HEK293 (cell line): Measurements from ENCODE around the gene ST6GALNAC6.

ENCODE experiments used
- CTCF ChIA-PET: fragments of 350-600 bp; formaldehyde crosslinking; extraction: SDS; loops from one replicate; lab custom pipeline; 2021; ENCODE audit warnings: antibody characterized with exemption; lab: Yijun Ruan, JAX
- POLR2A ChIA-PET: fragments of 300-600 bp; formaldehyde crosslinking; extraction: SDS; loops from one replicate; lab custom pipeline; 2020; ENCODE audit warnings: antibody characterized with exemption, inconsistent platforms; lab: Yijun Ruan, JAX
- H3K27ac ChIP-seq: fragments of 200-500 bp; sonication (Bioruptor generic); 2 replicates; pipeline ENCODE4 v1.5.1; 2014; ENCODE audit warnings: low read depth, low read length, control low read depth, inconsistent platforms; ENCODE audit errors: extremely low read depth
- H3K36me3 ChIP-seq, 2 experiments: fragments of 200-500 bp in 1 of 2; sonication (Bioruptor generic) in 1 of 2; 1 replicate in 1 of 2; 2 replicates in 1 of 2; pipeline ENCODE4 v1.5.1; 2014 to 2017; ENCODE audit warnings: inconsistent platforms in 2 of 2, low read length in 2 of 2; ENCODE audit not compliant: control insufficient read depth in 2 of 2, insufficient read depth in 1 of 2
- H3K4me1 ChIP-seq: fragments of 200-500 bp; sonication (Bioruptor generic); 2 replicates; pipeline ENCODE4 v1.5.1; 2014; ENCODE audit warnings: mild to moderate bottlenecking, low read length, inconsistent platforms; ENCODE audit not compliant: control insufficient read depth, insufficient read depth
- H3K4me3 ChIP-seq: 2 replicates; pipeline ENCODE4 v1.5.1; 2011; ENCODE audit warnings: low read depth, mild to moderate bottlenecking, control low read depth, low read length, moderate library complexity
- H3K9me3 ChIP-seq: fragments of 200-500 bp; sonication (Bioruptor generic); 2 replicates; pipeline ENCODE4 v1.5.1; 2014; ENCODE audit warnings: low read depth, low read length, inconsistent platforms; ENCODE audit not compliant: control insufficient read depth, insufficient read depth
- KLF1 ChIP-seq: fragments of 450-650 bp; formaldehyde crosslinking; IDR thresholded peaks from 2 replicates; pipeline ENCODE4 v1.5.1; 2016; ENCODE audit warnings: missing biosample characterization, missing genetic modification characterization
- MEIS1 ChIP-seq: sonication (generic); formaldehyde crosslinking; IDR thresholded peaks from 2 replicates; pipeline ENCODE4 v1.8.1; 2022; ENCODE audit warnings: missing genetic modification reagents, mild to moderate bottlenecking, borderline replicate concordance
- OVOL3 ChIP-seq: fragments of 450-650 bp; formaldehyde crosslinking; IDR thresholded peaks from 2 replicates; pipeline ENCODE4 v1.5.1; 2016; ENCODE audit warnings: missing biosample characterization, missing genetic modification characterization
- PRDM4 ChIP-seq: fragments of 450-650 bp; formaldehyde crosslinking; IDR thresholded peaks from 2 replicates; pipeline ENCODE4 v1.5.1; 2017; ENCODE audit warnings: missing biosample characterization, missing genetic modification characterization
- REPIN1 ChIP-seq: fragments of 450-650 bp; formaldehyde crosslinking; IDR thresholded peaks from 2 replicates; pipeline ENCODE4 v1.5.1; 2017; ENCODE audit warnings: missing biosample characterization, missing genetic modification characterization, low read depth
- ZBTB21 ChIP-seq: fragments of 450-650 bp; formaldehyde crosslinking; IDR thresholded peaks from 2 replicates; pipeline ENCODE4 v1.5.1; 2017; ENCODE audit warnings: missing biosample characterization, missing genetic modification characterization
- ZBTB48 ChIP-seq: fragments of 450-650 bp; formaldehyde crosslinking; IDR thresholded peaks from 2 replicates; pipeline ENCODE4 v1.5.1; 2016; ENCODE audit warnings: missing biosample characterization, missing genetic modification characterization
- ZFHX2 ChIP-seq: fragments of 450-650 bp; formaldehyde crosslinking; conservative IDR thresholded peaks from 2 replicates; pipeline ENCODE4 v1.5.1; 2016; ENCODE audit warnings: missing biosample characterization, missing genetic modification characterization
- ZFP37 ChIP-seq: fragments of 450-650 bp; formaldehyde crosslinking; IDR thresholded peaks from 2 replicates; pipeline ENCODE4 v1.5.1; 2016; ENCODE audit warnings: missing biosample characterization, missing genetic modification characterization
- ZNF133 ChIP-seq: fragments of 450-650 bp; formaldehyde crosslinking; IDR thresholded peaks from 2 replicates; pipeline ENCODE4 v1.5.1; 2016; ENCODE audit warnings: missing biosample characterization, missing genetic modification characterization
- ZNF169 ChIP-seq: fragments of 450-650 bp; formaldehyde crosslinking; IDR thresholded peaks from 2 replicates; pipeline ENCODE4 v1.5.1; 2016; ENCODE audit warnings: missing biosample characterization, missing genetic modification characterization
- ZNF174 ChIP-seq: fragments of 450-650 bp; formaldehyde crosslinking; IDR thresholded peaks from 2 replicates; pipeline ENCODE4 v1.5.0; 2017; ENCODE audit warnings: missing biosample characterization, mild to moderate bottlenecking, missing genetic modification characterization
- ZNF184 ChIP-seq: fragments of 450-650 bp; IDR thresholded peaks from 2 replicates; pipeline ENCODE4 v1.5.1; 2018; ENCODE audit warnings: missing biosample characterization, mild to moderate bottlenecking, missing genetic modification characterization
- ZNF221 ChIP-seq: fragments of 450-650 bp; formaldehyde crosslinking; IDR thresholded peaks from 2 replicates; pipeline ENCODE4 v1.5.1; 2017; ENCODE audit warnings: missing biosample characterization, missing genetic modification characterization, borderline replicate concordance
- ZNF24 ChIP-seq: fragments of 450-650 bp; formaldehyde crosslinking; IDR thresholded peaks from 2 replicates; pipeline ENCODE4 v1.5.1; 2016; ENCODE audit warnings: missing biosample characterization, missing genetic modification characterization
- ZNF311 ChIP-seq: fragments of 450-650 bp; formaldehyde crosslinking; IDR thresholded peaks from 2 replicates; pipeline ENCODE4 v1.5.1; 2017; ENCODE audit warnings: missing biosample characterization, missing genetic modification characterization, borderline replicate concordance
- ZNF433 ChIP-seq: fragments of 450-650 bp; formaldehyde crosslinking; IDR thresholded peaks from 2 replicates; pipeline ENCODE4 v1.5.1; 2016; ENCODE audit warnings: missing biosample characterization, missing genetic modification characterization, low read depth
- ZNF585B ChIP-seq: fragments of 450-650 bp; formaldehyde crosslinking; IDR thresholded peaks from 2 replicates; pipeline ENCODE4 v1.5.1; 2016; ENCODE audit warnings: missing biosample characterization, missing genetic modification characterization
- ZNF624 ChIP-seq: fragments of 450-650 bp; formaldehyde crosslinking; IDR thresholded peaks from 2 replicates; pipeline ENCODE4 v1.5.1; 2017; ENCODE audit warnings: missing biosample characterization, missing genetic modification characterization
- ZNF768 ChIP-seq: fragments of 450-650 bp; formaldehyde crosslinking; IDR thresholded peaks from 2 replicates; pipeline ENCODE4 v1.5.1; 2018; ENCODE audit warnings: missing biosample characterization, mild to moderate bottlenecking, missing genetic modification characterization
- TF ChIP-seq, protein P1 (sequence below): fragments of 450-650 bp; formaldehyde crosslinking; IDR thresholded peaks from 2 replicates; pipeline ENCODE4 v1.5.1; 2016; ENCODE audit warnings: missing biosample characterization, missing genetic modification characterization, low read depth

The ST6GALNAC6 gene

GRCh38 chr9:127853312-127854183, 45.9 kb downstream of the ST6GALNAC6 start:
- POLR2A ChIA-PET = no interaction called here
- Histone ChIP-seq H3K4me3 (no peak overlapping the region), H3K27ac (no peak overlapping the region), H3K4me1 (no peaks in the 10 kb centered on the region)
- CTCF ChIA-PET = interaction anchor here (0.5 to 3.5 kb wide), 5 partner anchors 16 to 119 kb away, joined by 3 to 18 read pairs (median 3); partner anchors contain the start of gene TOR2A
- TF ChIP-seq ZNF768 (tag by site-specific recombination) (0 out of 2 replicates have a peak, but pooled peaks have one; percentile 40), ZFP37 (no peak)
- TF ChIP-seq, all 188 proteins: peak for 1
- no peaks in the 10 kb centered on the region for H3K9me3 ChIP-seq
- no peaks in the 10 kb centered on the region for H3K36me3 ChIP-seq

DNA sequence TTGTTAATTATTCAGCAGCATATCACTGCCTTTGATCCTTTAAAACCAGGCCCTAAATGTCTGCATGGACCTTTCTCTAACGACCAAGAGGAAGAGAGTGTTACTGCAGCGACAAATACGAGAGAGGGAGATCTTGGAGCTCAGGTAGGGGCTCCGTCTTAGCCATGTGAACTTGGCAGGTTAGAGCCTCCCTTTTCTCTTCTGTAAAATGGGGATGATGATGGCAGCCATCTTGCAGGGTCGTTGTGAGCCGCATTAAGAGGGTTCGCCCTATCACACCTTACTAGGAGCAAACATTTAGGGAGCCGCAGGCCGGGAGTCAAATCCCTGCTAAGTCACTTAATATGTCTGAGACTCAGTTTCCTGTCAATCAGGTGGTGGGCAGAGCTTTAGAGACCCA, 46.6 kb downstream of the ST6GALNAC6 start:
- no peaks in the 10 kb centered on the region for H3K9me3 ChIP-seq
- H3K4me1 ChIP-seq = no peaks in the 10 kb centered on the region
- CTCF ChIA-PET = interaction anchor here (0.6 to 1.0 kb wide), 6 partner anchors 14 to 342 kb away, joined by 3 to 4 read pairs (median 3); partner anchors contain the start of gene TOR2A
- no peak for TF ChIP-seq KLF1 (tag by site-specific recombination)
- no peak for TF ChIP-seq ZNF184 (tag by site-specific recombination)
- no peak for TF ChIP-seq OVOL3 (tag by site-specific recombination)
- no peak for TF ChIP-seq ZBTB48 (tag by site-specific recombination)
- TF ChIP-seq, protein P1, sequence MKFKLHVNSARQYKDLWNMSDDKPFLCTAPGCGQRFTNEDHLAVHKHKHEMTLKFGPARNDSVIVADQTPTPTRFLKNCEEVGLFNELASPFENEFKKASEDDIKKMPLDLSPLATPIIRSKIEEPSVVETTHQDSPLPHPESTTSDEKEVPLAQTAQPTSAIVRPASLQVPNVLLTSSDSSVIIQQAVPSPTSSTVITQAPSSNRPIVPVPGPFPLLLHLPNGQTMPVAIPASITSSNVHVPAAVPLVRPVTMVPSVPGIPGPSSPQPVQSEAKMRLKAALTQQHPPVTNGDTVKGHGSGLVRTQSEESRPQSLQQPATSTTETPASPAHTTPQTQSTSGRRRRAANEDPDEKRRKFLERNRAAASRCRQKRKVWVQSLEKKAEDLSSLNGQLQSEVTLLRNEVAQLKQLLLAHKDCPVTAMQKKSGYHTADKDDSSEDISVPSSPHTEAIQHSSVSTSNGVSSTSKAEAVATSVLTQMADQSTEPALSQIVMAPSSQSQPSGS (tag by site-specific recombination) = no peak
- TF ChIP-seq ZNF433 (tag by site-specific recombination) = no peak
- TF ChIP-seq ZNF24 = no peak
- TF ChIP-seq ZNF585B (tag by site-specific recombination) = no peak
- TF ChIP-seq ZNF311 (tag by site-specific recombination) = no peak
- TF ChIP-seq MEIS1 (CRISPR knock-in tag) = no peak
- no peak for TF ChIP-seq ZNF169 (tag by site-specific recombination)
- TF ChIP-seq ZNF133 = no peak
- TF ChIP-seq PRDM4 (tag by site-specific recombination) = no peak
- no peak for TF ChIP-seq REPIN1 (tag by site-specific recombination)
- TF ChIP-seq ZNF221 = no peak
- TF ChIP-seq ZNF174 (tag by site-specific recombination) = no peak
- TF ChIP-seq ZNF624 (tag by site-specific recombination) = no peak
- TF ChIP-seq ZFHX2 (tag by site-specific recombination) = no peak
- no peak for TF ChIP-seq ZBTB21 (tag by site-specific recombination)
- H3K36me3 ChIP-seq = no peaks in the 10 kb centered on the region
- no peak overlapping the region for H3K4me3 ChIP-seq
- no peak overlapping the region for H3K27ac ChIP-seq
- POLR2A ChIA-PET = no interaction called here
